H1 (cell line): ENCODE results near the gene HPN. TPM values are rescaled to one million over a fixed set of nuclear protein-coding genes. Genes with fewer than 3 reads are reported as not detected.

ENCODE experiments used
- CTCF ChIA-PET: fragments of 300-600 bp; sonication (Branson Sonifier 250); formaldehyde crosslinking; loops from one replicate; lab custom pipeline; 2021; ENCODE audit not compliant: partially characterized antibody; lab: Charles Lee
- POLR2A ChIA-PET: fragments of 300-600 bp; sonication (Branson Sonifier 250); formaldehyde crosslinking; loops from one replicate; lab custom pipeline; 2021; ENCODE audit warnings: inconsistent platforms; ENCODE audit not compliant: partially characterized antibody; lab: Charles Lee
- DNase-seq, 2 experiments: peaks; one replicate each; pipeline versions ENCODE4 v3.0.0 to v3.0.0-alpha.2; 2010 to 2022; ENCODE audit warnings: low spot score in 2 of 2, low read depth in 1 of 2, mixed read lengths in 1 of 2
- FAIRE-seq: peaks from 2 replicates; lab custom pipeline; 2011; peaks lifted over from hg19 to GRCh38; lab: Jason Lieb, UNC
- H2AFZ ChIP-seq: 2 replicates; pipeline ENCODE4 v1.8.1; 2012; ENCODE audit warnings: low read length, inconsistent platforms
- H2AK5ac ChIP-seq: 2 replicates; pipeline ENCODE4 v1.6.1; 2013; ENCODE audit warnings: low read depth, low read length
- H2BK120ac ChIP-seq: replicated peaks from 2 replicates; pipeline ENCODE3; 2013; ENCODE audit warnings: low read depth, low read length, inconsistent platforms
- H2BK12ac ChIP-seq: 2 replicates; pipeline ENCODE4 v1.6.1; 2013; ENCODE audit warnings: low read depth, low read length
- H2BK15ac ChIP-seq: 2 replicates; pipeline ENCODE4 v1.6.1; 2013; ENCODE audit warnings: low read length
- H2BK20ac ChIP-seq: 2 replicates; pipeline ENCODE4 v1.6.1; 2013; ENCODE audit warnings: low read length
- H2BK5ac ChIP-seq: 2 replicates; pipeline ENCODE4 v1.6.1; 2013; ENCODE audit warnings: low read depth, low read length
- H3K14ac ChIP-seq: 2 replicates; pipeline ENCODE4 v1.6.1; 2013; ENCODE audit warnings: inconsistent platforms; ENCODE audit not compliant: insufficient read length
- H3K18ac ChIP-seq: 2 replicates; pipeline ENCODE4 v1.6.1; 2013; ENCODE audit warnings: low read length; ENCODE audit errors: extremely low read depth
- H3K23ac ChIP-seq: 2 replicates; pipeline ENCODE4 v1.6.1; 2013; ENCODE audit warnings: inconsistent platforms; ENCODE audit not compliant: insufficient read length
- H3K23me2 ChIP-seq: 2 replicates; pipeline ENCODE4 v1.6.1; 2013; ENCODE audit warnings: low read depth, low read length
- H3K27ac ChIP-seq: 2 replicates; pipeline ENCODE4 v1.6.1; 2011; ENCODE audit warnings: low read depth, low read length, inconsistent platforms
- H3K27me3 ChIP-seq, 4 experiments: replicated peaks in 1 of 4; 1 replicate in 1 of 4; 2 replicates in 3 of 4; pipeline versions ENCODE4 v1.6.1 to v1.8.1; 2011 to 2013; ENCODE audit warnings: low read length in 3 of 4, mild to moderate bottlenecking in 3 of 4, inconsistent platforms in 2 of 4, mixed read lengths in 2 of 4, moderate library complexity in 1 of 4; ENCODE audit not compliant: control insufficient read depth in 3 of 4, insufficient read depth in 3 of 4; ENCODE audit errors: extremely low read depth in 1 of 4
- H3K36me3 ChIP-seq, 4 experiments: 2 replicates each; pipeline versions ENCODE4 v1.6.1 to v1.8.1; 2011 to 2013; ENCODE audit warnings: mild to moderate bottlenecking in 4 of 4, low read length in 3 of 4, moderate library complexity in 2 of 4, control low read depth in 1 of 4, inconsistent platforms in 1 of 4; ENCODE audit not compliant: insufficient read depth in 4 of 4, control insufficient read depth in 2 of 4
- H3K4ac ChIP-seq: replicated peaks from 2 replicates; pipeline ENCODE3; 2013; ENCODE audit warnings: low read length, low read depth, mixed read lengths, inconsistent platforms; ENCODE audit not compliant: insufficient read length
- H3K4me1 ChIP-seq, 4 experiments: replicated peaks in 1 of 4; 1 replicate in 1 of 4; 2 replicates in 3 of 4; pipeline versions ENCODE4 v1.6.1 to v1.8.1; 2011 to 2013; ENCODE audit warnings: low read length in 3 of 4, inconsistent platforms in 2 of 4, mixed read lengths in 1 of 4; ENCODE audit not compliant: insufficient read depth in 4 of 4, control insufficient read depth in 3 of 4
- H3K4me2 ChIP-seq, 2 experiments: 2 replicates each; pipeline versions ENCODE4 v1.6.1 to v1.8.1; 2011 to 2013; ENCODE audit warnings: low read depth in 2 of 2, low read length in 2 of 2, control low read depth in 1 of 2, inconsistent platforms in 1 of 2, mild to moderate bottlenecking in 1 of 2; ENCODE audit not compliant: insufficient read depth in 1 of 2
- H3K4me3 ChIP-seq, 4 experiments: fragments of 200-600, 300-600 bp in 1 of 4; sonication (generic), shearing (Covaris generic), sonication (Bioruptor Twin) in 1 of 4; 2 replicates each; pipeline versions ENCODE4 v1.5.1 to v1.8.1; 2011 to 2016; ENCODE audit warnings: low read length in 4 of 4, low read depth in 3 of 4, control low read depth in 2 of 4, inconsistent platforms in 2 of 4, mild to moderate bottlenecking in 2 of 4, mixed read lengths in 1 of 4, moderate library complexity in 1 of 4; ENCODE audit not compliant: insufficient read depth in 2 of 4; ENCODE audit errors: extremely low read depth in 1 of 4
- H3K56ac ChIP-seq: replicated peaks from 2 replicates; pipeline ENCODE3; 2013; ENCODE audit warnings: low read depth, mild to moderate bottlenecking, mixed read lengths, low read length, inconsistent platforms; ENCODE audit not compliant: insufficient read length
- H3K79me1 ChIP-seq: 2 replicates; pipeline ENCODE4 v1.6.1; 2013; ENCODE audit warnings: low read depth, low read length, control low read depth
- H3K79me2 ChIP-seq, 2 experiments: 2 replicates each; pipeline versions ENCODE4 v1.6.1 to v1.8.1; 2012 to 2013; ENCODE audit warnings: low read length in 2 of 2, mild to moderate bottlenecking in 2 of 2, inconsistent platforms in 1 of 2; ENCODE audit not compliant: insufficient read depth in 2 of 2, control insufficient read depth in 1 of 2
- H3K9ac ChIP-seq, 4 experiments: replicated peaks in 1 of 4; 1 replicate in 1 of 4; 2 replicates in 3 of 4; pipeline versions ENCODE4 v1.6.1 to v1.8.1; 2011 to 2013; ENCODE audit warnings: low read depth in 3 of 4, low read length in 3 of 4, control low read depth in 2 of 4, mild to moderate bottlenecking in 2 of 4, moderate library complexity in 2 of 4, inconsistent platforms in 1 of 4; ENCODE audit errors: extremely low read depth in 1 of 4
- H3K9me3 ChIP-seq, 2 experiments: 2 replicates each; pipeline versions ENCODE4 v1.6.1 to v1.8.1; 2012 to 2013; ENCODE audit warnings: mild to moderate bottlenecking in 2 of 2, moderate library complexity in 2 of 2, control low read depth in 1 of 2, inconsistent platforms in 1 of 2, low read depth in 1 of 2, low read length in 1 of 2, mixed read lengths in 1 of 2; ENCODE audit not compliant: insufficient read depth in 2 of 2
- H4K20me1 ChIP-seq, 2 experiments: replicated peaks in 1 of 2; 2 replicates each; pipeline versions ENCODE3 to v1.8.1; 2011 to 2013; ENCODE audit warnings: inconsistent platforms in 2 of 2, low read length in 2 of 2, mild to moderate bottlenecking in 1 of 2; ENCODE audit not compliant: insufficient read depth in 2 of 2, control insufficient read depth in 1 of 2
- H4K5ac ChIP-seq: 2 replicates; pipeline ENCODE4 v1.6.1; 2013; ENCODE audit warnings: low read length, low read depth, mixed read lengths, inconsistent platforms; ENCODE audit not compliant: insufficient read length
- H4K8ac ChIP-seq: 2 replicates; pipeline ENCODE4 v1.8.0; 2013; ENCODE audit warnings: mild to moderate bottlenecking, moderate library complexity, low read length, inconsistent platforms; ENCODE audit not compliant: insufficient read depth; ENCODE audit errors: extremely low read depth
- H4K91ac ChIP-seq: replicated peaks from 2 replicates; pipeline ENCODE3; 2013; ENCODE audit warnings: low read length, mixed read lengths, inconsistent platforms; ENCODE audit not compliant: insufficient read length
- CBX5 ChIP-seq: fragments of 300-800, 300-1000 bp; sonication (generic); IDR thresholded peaks from 2 replicates; pipeline ENCODE4 v1.7.1; 2016; ENCODE audit warnings: antibody characterized with exemption, low read length, low read depth
- CTBP2 ChIP-seq: IDR thresholded peaks from 2 replicates; pipeline ENCODE4 v1.7.0; 2011; ENCODE audit warnings: borderline replicate concordance, mild to moderate bottlenecking, moderate library complexity, mixed read lengths, low read length; ENCODE audit not compliant: insufficient read depth, insufficient read length
- EZH2 ChIP-seq: fragments of 200-600 bp; sonication (generic); IDR thresholded peaks from 2 replicates; pipeline ENCODE4 v1.7.1; 2012; ENCODE audit warnings: low read depth, mild to moderate bottlenecking, moderate library complexity, low read length, inconsistent platforms; ENCODE audit not compliant: severe bottlenecking
- JUND ChIP-seq: IDR thresholded peaks from 2 replicates; pipeline ENCODE4 v1.6.1; 2011; ENCODE audit warnings: mild to moderate bottlenecking, improper control_type of control experiment, low read length
- KDM1A ChIP-seq: fragments of 200-600, 300-600 bp; sonication (generic); IDR thresholded peaks from 2 replicates; pipeline ENCODE4 v1.7.1; 2016; ENCODE audit warnings: mild to moderate bottlenecking, low read length, borderline replicate concordance
- NANOG ChIP-seq: IDR thresholded peaks from 2 replicates; pipeline ENCODE4 v1.6.1; 2011; ENCODE audit warnings: low read length, low read depth, mild to moderate bottlenecking, inconsistent platforms; ENCODE audit not compliant: insufficient read depth, poor library complexity, severe bottlenecking
- RXRA ChIP-seq: IDR thresholded peaks from 2 replicates; pipeline ENCODE4 v1.6.1; 2011; ENCODE audit warnings: low read depth, mild to moderate bottlenecking, low read length, moderate library complexity; ENCODE audit not compliant: insufficient read depth
- SAP30 ChIP-seq: fragments of 300-600 bp; sonication (generic); IDR thresholded peaks from 2 replicates; pipeline ENCODE4 v1.7.1; 2012; ENCODE audit warnings: low read length, moderate library complexity, mild to moderate bottlenecking, inconsistent platforms; ENCODE audit not compliant: insufficient read depth, insufficient replicate concordance
- TBP ChIP-seq: IDR thresholded peaks from 2 replicates; pipeline ENCODE4 v1.6.1; 2011; ENCODE audit warnings: low read depth, low read length, improper control_type of control experiment
- USF2 ChIP-seq: IDR thresholded peaks from 2 replicates; pipeline ENCODE4 v1.6.1; 2011; ENCODE audit warnings: low read length, improper control_type of control experiment
- WGBS, 2 experiments: shearing (Covaris generic) in 1 of 2; methylation state at CpG; one replicate each; pipeline versions ENCODE4 v1.1.6 to v1.1.7; 2013 to 2015; ENCODE audit warnings: low lambda C conversion rate in 2 of 2, mixed read lengths in 2 of 2, inconsistent platforms in 1 of 2, low coverage in 1 of 2, missing lambda C conversion rate in 1 of 2; ENCODE audit not compliant: insufficient replicate concordance in 2 of 2, insufficient coverage in 1 of 2, insufficient read length in 1 of 2; ENCODE audit errors: extremely low coverage in 1 of 2, missing lambda C conversion rate in 1 of 2; 5-methylcytosine and 5-hydroxymethylcytosine counted together
- polyA plus RNA-seq, 7 experiments: library from polyadenylated mRNA; depleted of rRNA in 3 of 7; stranded (reverse) in 5 of 7; unstranded in 2 of 7; fragments of >200 nt in 5 of 7; fragments of 200-250 nt in 2 of 7; gene quantifications; 1 replicate in 5 of 7; 2 replicates in 1 of 7; 4 replicates in 1 of 7; pipeline versions ENCODE4 v1.2.1 to v1.2.3, GENCODE V29; 2011 to 2013; ENCODE audit warnings: missing spikeins in 2 of 7, mixed read lengths in 2 of 7
- total RNA-seq: library from RNA; stranded (reverse); fragmentation: NEBNext Ultra II Directional; extraction: Animal tissue kit (Norgen Biotek cat#: 25700); gene quantifications from 2 replicates; pipeline ENCODE4 v1.2.1, GENCODE V29; 2021
- TF ChIP-seq, protein P1 (sequence below): IDR thresholded peaks from 2 replicates; pipeline ENCODE4 v1.6.1; 2011; ENCODE audit warnings: low read depth, mild to moderate bottlenecking, low read length; ENCODE audit not compliant: insufficient read depth

The HPN gene
- total and polyA plus RNA-seq, 2 of the 8 experiments (the other 6 are each of a cell fraction or from before 2014, with no cell fraction given), result 14.7 to 33.7 TPM

- no peak overlapping the region for H2BK120ac ChIP-seq
- H4K5ac ChIP-seq, result no peak overlapping the region
- no peaks in the 10 kb centered on the region; a peak in 1 of 7 replicates for H3K27me3 ChIP-seq
- H3K4me2 ChIP-seq, result no peak overlapping the region
- no peaks in the 10 kb centered on the region for H3K36me3 ChIP-seq
- no peak overlapping the region for H4K8ac ChIP-seq
- H2BK5ac ChIP-seq, result no peak overlapping the region
- no peak overlapping the region for H3K14ac ChIP-seq
- H2BK12ac ChIP-seq, result no peak overlapping the region
- no peak overlapping the region for H3K27ac ChIP-seq
- H3K18ac ChIP-seq, result no peak overlapping the region; the same call in 1 of the 2 replicates
- no peak overlapping the region for H3K23ac ChIP-seq
- FAIRE-seq (no peak), DNase-seq (no peak)
- CTCF ChIA-PET, result interaction anchor here (0.7 to 1.6 kb wide), 2 partner anchors 12 to 174 kb away, joined by 4 to 5 read pairs; no protein-coding TSS in a partner anchor
- no peak overlapping the region for H2BK20ac ChIP-seq
- H3K79me2 ChIP-seq, result no peaks in the 10 kb centered on the region
- H2AFZ ChIP-seq, result no peak overlapping the region
- H3K23me2 ChIP-seq, result peaks cover 7% of the 10 kb centered on the region; the same call in 1 of the 2 replicates
- POLR2A ChIA-PET, result interaction anchor here (1.0 kb wide), 1 partner anchor 46 kb away, joined by 3 read pairs; no protein-coding TSS in a partner anchor
- no peak overlapping the region for H3K4ac ChIP-seq
- H3K9ac ChIP-seq, result no peak overlapping the region
- H2AK5ac ChIP-seq, result no peak overlapping the region
- H4K20me1 ChIP-seq, result peaks cover 0 to 7% of the 10 kb centered on the region in 2 experiments
- H3K4me1 ChIP-seq, result peaks cover 0 to 3% (median 1%) of the 10 kb centered on the region in 4 experiments; a peak in 3 of 7 replicates
- no peak overlapping the region for H4K91ac ChIP-seq
- H2BK15ac ChIP-seq, result no peak overlapping the region
- no peak overlapping the region for H3K56ac ChIP-seq
- H3K79me1 ChIP-seq, result no peaks in the 10 kb centered on the region
- 92% methylated on average over 11 of the region's 11 CpGs; no CpG with 5 or more reads in 1 of the 2 experiments for WGBS, 2 experiments
- no peaks in the 10 kb centered on the region for H3K9me3 ChIP-seq
- H3K4me3 ChIP-seq, result no peak overlapping the region
- no peak for TF ChIP-seq USF2
- TF ChIP-seq CBX5, result no peak
- TF ChIP-seq SAP30, result no peak
- no peak for TF ChIP-seq TBP
- TF ChIP-seq KDM1A, result no peak
- no peak for TF ChIP-seq JUND
- TF ChIP-seq, protein P1, sequence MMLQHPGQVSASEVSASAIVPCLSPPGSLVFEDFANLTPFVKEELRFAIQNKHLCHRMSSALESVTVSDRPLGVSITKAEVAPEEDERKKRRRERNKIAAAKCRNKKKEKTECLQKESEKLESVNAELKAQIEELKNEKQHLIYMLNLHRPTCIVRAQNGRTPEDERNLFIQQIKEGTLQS, result no peak
- no peak for TF ChIP-seq EZH2
- TF ChIP-seq CTBP2, result no peak
- no peak for TF ChIP-seq RXRA
- no peak for TF ChIP-seq NANOG
Observed at GRCh38 chr19:35104361-35104760, 62.8 kb downstream of the HPN start.
